Tongue (tissue), 2 donors: ENCODE measurements around the gene PRR5. TPM values are rescaled to one million over a fixed set of nuclear protein-coding genes. Genes with fewer than 3 reads are reported as not detected.
"Not testable (repeated sequence)": the region's sequence is repeated elsewhere in the genome, so short reads cannot be mapped to it uniquely, and the experiment has no call there.

ENCODE experiments used
- DNase-seq: peaks from one replicate; pipeline ENCODE4 v3.0.0-alpha.2; 2015
- total RNA-seq: library from RNA; depleted of rRNA; stranded (reverse); fragments of >200 nt; gene quantifications from one replicate; pipeline ENCODE4 v1.2.3, GENCODE V29; 2014

The PRR5 gene
- total RNA-seq, 1 donor from 2014 or later: 16.3 TPM

DNA sequence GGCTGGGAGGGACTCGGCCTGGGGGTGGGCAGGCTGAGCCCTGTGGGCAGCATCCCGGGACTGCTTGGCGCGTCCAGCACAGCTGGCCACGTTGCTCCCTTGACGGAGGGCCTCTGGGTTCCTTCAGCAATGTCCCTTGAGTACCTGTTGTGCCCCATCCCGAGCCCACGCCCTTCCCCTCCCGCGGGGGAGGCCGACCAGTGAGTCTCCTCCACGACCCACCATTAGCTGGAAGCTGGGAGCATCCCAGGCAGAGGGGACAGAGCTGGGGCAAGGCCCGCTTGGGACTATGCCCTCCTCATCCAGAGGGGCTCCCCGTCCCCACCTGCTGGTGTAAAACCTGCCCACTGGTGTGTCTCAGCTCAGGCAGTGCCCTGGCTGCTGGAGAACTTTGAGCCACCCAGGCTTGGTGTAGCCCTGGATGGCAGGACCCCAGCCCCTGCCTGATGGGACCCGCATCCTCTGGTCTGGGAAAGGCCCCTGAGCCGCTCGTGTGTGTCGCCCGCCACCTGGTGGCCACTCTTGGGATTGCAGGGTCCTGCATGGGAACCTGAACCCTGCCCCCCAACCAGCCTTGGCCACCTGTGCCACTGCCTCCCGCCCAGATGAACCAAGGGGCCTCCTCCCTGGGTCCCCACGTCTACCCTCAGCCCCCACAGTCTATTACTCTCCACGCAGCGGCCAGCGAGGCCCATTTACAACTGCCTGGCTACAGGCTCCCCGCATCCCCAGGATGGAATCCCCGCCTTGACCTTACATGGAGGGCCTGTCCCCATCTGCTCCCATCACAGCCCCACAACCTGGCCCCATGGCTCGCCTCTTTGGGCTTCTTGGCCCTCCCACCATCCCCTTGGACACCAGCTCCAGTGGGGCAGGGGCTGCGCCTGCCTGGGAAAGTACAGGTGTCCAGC, 33.8 kb downstream of the PRR5 start:
- DNase-seq: peak; percentile 81

DNA sequence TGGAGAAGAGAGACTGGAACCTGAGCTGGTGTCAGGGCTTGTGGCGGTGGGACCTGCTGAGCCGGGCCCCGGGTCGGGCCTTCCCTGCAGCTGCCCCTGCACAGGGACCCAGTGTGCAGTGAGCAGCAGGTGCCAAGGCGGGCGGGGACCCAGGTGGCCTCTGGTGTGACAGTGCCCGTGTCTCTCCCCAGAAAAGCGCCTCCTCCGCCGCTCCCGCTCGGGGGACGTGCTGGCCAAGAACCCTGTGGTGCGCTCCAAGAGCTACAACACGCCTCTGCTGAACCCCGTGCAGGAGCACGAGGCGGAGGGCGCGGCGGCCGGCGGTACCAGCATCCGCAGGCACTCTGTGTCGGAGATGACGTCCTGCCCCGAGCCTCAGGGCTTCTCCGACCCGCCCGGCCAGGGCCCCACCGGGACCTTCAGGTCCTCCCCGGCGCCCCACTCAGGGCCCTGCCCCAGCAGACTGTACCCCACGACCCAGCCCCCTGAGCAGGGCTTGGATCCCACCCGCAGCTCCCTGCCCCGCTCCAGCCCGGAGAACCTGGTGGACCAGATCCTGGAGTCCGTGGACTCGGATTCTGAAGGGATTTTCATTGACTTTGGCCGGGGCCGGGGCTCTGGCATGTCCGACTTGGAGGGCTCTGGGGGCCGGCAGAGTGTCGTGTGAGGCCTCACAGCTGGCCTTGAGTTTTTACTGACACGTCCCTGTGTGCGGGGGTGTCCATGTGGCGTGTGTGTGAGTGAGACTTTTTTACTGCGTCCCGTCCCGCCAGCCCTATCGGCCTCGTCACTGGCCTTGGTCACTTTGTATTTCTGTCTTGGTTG, 34.8 kb downstream of the PRR5 start:
- no peak for DNase-seq

DNA sequence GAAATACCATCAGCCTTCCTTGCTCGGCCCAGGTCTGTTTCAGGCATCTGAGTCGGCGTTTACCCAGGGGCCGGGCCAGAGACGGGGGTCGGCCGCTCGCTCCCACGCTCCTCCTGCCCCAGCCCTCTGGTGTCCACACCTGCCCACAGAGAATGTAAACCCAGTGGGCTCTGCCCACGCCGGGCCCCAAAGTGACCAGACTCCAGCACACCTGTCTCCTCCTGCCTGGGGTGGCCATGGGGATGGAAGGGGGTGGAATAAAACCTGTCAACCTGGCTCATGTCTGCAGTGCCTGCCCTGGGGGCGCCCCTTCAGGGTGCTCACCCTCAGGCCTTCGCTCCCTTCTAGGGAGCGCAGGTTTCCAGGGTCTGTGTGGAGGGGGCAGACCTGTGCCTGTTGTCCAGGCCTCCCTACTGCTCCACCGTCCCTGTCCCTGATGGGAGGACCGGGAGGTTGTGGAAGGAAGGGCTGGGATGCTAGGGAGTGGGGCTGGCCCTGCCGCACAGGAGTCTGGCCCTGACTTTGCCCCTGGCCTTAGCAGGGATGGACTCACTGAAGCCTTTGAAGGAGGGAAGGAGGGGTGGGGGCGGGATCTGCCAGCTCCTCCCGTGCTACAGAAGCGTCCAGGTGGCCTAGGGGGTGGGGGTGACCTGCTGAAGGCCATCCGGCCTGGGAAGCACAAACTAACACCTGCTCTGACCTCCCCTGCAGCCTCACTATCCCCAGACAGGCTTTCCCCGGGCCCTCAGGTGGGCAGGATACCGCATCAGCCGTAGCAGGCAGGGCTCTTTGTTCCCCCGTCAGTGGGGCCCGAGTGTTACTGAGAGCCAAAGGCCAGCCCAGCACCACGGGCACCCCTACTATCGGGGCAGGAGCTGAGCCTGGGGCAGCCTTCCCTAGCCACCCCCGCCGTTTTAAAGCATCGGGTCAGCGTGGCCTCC, 35.7 kb downstream of the PRR5 start:
- no peak for DNase-seq

DNA sequence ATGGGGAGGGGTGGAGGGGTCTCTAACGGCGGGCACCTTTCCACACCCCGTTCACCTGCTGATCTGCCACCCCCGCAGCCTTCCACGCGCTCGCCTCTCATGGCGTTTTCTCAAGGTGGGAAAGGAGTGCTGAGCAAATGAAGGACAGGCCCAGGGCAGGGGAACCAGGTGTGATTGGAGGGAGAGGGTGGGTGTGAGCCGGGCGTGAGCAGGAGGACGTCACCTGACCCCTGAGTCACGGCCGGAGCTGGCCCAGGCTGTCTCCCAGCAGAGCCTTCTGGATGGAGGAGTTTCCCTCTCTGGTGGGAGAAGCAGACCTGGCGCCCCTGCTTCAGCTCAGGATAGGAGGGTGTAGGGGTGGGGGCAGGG, 36.3 kb downstream of the PRR5 start:
- no peak for DNase-seq

DNA sequence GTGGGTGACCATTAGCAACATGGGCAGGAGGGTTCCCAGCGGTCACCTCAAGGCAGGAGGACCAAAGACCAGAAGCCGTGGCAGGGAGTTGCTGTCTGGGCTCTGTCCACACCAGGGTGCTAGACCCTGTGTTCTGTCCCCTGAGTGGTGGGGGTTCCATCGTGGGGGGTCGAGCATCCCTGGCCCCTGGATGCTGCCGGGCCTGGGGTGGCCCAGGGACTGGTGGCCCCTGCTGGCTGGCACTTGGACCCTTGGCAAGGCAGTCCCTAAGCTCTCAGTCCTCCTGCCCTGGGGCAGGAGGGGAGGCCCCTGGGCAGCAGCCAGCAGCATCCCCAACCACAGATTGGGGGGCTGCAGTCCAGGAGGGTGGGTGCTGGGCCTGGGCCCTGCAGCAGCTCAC, 37.0 kb downstream of the PRR5 start:
- DNase-seq: no peak

DNA sequence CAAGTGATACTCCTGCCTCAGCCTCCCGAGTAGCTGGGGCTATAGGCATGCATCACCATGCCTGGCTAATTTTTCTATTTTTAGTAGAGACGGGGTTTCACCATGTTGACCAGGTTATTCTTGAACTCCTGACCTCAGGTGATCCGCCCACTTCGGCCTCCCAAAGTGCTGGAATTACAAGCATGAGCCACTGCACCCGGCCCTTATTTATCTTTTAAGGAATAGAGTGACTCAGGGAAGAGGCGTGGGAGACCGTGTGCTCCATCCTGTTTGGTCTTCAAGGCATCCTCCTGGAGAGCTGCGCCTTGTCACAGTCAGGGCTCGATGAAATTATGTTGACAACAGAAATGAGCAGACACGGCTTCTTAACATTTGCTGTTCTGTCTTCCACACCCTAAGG, 37.7 kb downstream of the PRR5 start:
- DNase-seq: not testable (repeated sequence)

DNA sequence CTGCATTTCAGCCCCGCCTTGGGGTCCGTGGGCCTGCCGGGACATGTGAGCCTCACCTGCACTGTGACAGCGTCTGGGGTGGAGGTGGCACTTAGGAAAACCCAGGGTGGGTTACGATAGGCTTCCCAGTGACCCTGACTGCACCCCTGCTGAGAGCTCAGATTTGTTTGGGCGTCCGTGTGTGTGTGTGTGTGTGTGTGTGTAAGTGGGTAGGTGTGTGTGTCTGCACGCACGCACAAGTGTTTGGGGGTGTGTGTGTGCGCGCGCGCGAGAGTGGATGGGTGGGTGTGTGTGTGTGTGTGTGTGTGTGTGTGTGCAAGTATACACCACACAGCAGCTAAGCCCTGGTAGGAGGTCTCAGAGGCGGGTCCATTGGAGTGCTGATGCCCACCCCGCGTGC, 38.3 kb downstream of the PRR5 start:
- DNase-seq: no peak

DNA sequence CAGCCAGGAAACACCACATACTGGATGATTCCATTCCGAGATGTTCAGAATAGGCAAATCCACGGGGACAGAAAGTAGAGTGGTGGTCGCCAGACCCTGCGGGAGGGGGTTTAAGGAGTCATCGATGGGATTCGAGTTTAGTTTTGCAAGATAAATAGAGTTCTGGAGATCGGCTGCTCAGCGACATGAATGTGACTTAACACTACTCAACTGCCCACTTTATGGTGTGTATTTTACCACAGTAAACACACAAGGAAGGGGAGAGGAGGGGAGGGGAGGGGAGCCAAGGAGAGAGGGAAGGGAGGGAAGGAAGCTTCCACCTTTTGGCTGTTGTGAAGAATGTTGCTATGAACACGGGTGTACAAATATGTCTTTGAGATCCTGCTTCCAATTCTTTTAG, 39.9 kb downstream of the PRR5 start:
- DNase-seq: no peak

DNA sequence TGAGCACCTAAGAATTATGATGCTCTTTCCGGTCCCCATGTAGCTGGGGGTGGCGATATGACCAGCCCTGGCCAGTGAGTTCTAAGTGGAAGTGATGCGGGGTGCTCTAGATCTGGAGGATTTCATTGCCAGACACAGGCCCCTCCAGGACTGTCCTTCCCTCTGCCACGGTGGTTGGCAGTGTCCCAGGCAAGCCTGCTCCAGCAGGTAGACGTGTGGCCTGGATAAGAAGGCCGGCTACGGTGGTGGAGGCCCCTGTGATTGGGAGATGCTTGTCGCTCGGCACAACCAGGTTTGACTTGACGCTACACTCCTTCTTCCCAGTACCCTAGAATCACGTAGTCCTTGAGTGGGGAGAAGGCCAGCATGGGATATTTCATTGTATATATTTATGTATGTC, 41.2 kb downstream of the PRR5 start:
- no peak for DNase-seq

DNA sequence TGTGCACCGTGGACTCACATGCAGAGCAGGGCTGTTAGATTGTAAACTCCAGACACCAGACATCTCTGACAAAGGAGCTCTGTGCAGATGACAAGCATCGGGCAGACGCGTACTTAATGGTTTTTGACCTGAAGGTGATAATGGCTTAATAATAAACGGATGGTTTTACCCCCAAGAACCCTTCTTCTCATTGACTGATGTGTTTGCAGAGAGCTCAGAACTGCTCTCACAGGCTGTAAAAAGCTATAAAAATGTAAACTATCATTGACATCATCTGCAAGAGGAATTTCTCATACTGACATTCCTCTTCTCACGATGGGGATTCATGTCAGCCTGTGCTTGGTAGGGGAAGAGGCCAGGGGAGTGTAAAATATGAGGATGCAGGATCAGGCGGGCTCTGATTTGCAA, 41.8 kb downstream of the PRR5 start:
- DNase-seq: no peak

DNA sequence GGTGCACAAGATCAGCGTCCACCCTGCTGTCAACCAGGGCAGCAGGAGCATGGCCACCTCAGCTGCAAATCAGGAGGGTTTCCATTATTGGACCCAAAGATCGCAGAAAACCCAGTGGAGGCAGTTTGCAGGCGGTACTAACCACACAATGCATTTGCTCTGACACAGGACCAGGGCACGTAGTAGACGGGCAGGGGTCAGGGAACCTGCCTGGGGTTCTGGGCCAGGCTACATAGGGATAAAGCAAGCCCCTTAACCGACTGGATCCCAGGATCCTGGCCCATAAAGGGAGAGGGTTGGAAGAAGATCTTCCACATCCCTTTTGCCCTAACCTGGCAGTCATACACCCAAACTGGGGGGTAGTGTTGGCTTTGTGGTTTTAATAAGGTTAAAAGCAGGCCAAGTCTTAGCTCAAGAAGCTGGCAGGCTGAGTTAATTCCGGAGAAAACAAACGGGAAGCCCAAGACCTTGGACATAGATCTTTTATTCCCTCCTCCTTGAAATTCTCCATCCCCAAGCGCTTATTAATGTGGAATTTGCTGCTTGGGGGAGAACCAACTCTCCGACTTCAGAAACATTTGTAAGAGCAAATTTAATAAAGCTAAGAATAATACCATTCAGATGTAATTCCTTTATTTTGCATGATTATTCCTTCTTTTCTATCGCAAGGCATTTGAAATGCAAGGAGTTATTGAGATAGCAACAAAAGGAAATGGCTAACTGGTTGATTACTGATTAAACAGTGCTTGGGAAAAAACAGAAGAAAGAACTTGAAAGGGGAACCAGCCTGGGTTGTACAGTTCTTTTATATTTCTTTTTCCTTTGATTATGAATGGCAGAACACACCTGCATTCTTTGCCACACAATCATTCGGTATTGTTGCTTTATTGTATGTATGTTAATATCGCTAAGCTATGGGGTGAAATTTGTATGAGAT, 44.1 kb downstream of the PRR5 start:
- DNase-seq: no peak

DNA sequence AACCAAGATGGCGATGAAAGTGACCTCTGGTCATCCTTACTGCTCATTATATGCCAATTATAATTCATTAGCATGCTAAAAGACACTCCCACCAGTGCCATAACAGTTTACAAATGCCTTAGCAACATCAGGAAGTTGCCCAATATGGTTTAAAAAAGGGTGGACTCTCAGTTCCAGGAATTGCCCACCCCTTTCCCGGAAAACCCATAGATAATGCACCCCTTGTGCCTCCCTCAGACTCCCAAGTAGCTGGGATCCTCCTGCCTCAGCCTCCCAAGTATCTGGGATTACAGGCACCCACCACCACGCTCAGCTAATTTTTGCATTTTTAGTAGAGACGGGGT, 45.8 kb downstream of the PRR5 start:
- not testable (repeated sequence) for DNase-seq

DNA sequence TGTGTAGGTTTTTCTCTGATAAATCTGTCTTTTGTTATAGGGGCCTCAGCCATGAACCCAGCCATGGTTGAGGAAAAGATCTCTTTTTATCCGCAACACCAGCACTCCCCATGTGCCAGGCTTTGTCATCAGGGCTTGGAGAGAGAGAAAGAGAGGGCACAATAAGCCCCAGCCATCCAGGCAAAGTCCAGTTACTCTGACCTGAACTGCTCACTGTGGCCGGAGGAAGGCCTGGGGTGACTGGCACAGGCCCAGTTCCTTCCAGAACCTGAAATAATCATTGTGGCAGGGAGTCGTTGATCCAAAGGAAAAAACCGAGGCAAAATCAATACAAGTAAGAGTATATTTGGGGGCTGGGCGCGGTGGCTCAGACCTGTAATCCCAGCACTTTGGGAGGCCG, 46.5 kb downstream of the PRR5 start:
- no peak for DNase-seq

DNA sequence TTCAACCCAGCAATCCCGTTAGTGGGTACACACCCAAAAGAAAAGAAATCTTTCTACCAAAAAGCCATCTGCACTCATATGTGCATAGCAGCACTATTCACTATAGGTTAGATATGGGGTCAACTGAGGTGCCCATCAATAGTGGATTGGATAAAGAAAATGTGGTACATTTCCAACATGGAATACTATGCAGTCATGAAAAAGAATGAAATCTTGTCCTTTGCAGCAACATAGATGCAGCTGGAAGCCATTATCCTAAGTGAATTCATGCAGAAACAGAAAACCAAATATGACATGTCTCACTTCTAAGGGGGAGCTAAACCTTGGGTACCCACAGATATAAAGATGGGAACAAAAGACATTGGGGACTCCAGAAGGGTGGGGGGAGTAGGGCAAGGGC, 48.5 kb downstream of the PRR5 start:
- DNase-seq: no peak

DNA sequence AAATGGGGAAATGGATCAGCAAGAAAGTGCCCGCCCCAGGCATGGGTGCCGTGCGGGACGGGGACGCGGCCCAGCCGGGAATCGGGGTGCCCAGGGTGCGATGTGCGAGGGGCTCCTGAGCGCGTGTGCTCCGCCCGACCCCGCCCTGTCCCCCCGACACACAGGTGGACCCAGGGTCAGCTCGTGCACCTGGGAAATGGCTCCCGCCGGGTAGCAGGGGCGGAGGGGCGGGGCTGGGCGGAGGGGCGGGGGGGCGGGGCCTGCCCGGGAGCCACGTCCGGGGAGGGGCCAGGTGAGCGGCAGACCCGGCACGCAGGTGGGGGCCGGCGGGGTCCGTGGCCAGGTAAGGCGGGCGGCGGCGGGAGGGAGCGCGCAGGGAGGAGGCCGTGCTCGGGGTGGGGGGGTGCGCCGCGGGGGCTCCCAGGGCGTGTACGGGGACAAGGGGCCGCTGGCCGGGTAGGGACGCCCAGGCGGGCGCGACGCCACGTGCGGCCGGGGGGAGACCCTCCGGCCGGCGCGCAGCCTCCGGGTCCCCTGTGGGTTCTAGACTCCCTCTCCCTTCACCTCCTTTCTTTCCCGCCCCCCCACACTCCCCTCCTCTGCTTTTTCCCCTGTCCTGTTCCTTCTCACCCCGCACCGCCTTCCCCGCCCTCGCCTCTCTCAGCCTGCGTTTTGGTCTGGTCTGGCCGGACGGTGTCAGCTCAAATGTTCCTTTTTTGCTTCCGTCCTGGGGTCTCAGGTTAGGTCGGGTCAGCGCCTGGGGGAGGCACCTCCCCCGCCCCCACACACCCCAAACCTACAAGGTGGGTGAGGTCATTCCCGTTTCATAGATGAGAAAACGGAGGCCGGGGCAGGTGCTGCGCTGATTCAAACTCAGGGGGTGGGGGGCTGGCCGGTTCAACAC, 50.5 kb downstream of the PRR5 start, which contains the start of gene ARHGAP8:
Gene ARHGAP8, plus strand, starts transcription at position 291 of the 904 bp plus-strand sequence. CDS start 33,953 bp downstream, outside the sequence.
- DNase-seq: no peak

DNA sequence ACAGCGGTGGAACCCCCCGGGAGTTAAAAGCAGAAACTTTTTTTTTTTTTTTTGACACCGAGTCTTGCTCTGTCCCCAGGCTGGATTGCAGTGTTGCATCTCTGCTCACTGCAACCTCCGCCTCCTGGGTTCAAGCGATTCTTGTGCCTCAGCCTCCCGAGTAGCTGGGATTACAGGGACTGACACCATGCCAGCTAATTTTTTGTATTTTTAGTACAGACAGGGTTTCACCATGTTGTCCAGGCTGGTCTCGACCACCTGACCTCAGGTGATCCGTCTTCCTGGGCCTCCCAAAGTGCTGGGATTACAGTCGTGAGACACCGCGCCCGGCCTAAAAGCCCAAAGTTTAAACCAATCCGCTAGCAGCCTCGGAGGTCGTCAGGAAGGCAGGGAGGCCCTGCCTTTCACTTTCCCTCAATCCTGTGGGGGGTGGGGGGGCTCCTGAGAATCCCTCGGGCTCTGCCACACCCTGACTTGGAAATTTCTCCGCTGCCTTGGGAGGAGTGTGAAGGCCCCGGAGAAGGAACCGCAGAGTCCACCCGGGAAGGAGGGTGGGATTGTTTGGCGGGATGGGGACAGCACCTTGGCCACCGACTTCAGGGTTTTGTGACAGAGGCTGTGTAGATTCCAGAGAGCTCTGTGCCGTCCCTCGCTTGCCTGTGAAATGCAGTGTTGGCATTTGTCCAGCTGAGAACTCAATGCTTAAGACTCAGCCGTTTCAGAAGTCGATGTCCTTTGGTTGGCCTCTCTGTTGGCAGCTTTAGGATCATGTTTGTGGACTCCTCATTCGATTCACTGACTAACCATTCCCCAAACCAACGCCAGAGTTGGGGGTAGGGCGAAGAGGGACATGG, 51.4 kb downstream of the PRR5 start:
- peak; percentile 93 for DNase-seq

DNA sequence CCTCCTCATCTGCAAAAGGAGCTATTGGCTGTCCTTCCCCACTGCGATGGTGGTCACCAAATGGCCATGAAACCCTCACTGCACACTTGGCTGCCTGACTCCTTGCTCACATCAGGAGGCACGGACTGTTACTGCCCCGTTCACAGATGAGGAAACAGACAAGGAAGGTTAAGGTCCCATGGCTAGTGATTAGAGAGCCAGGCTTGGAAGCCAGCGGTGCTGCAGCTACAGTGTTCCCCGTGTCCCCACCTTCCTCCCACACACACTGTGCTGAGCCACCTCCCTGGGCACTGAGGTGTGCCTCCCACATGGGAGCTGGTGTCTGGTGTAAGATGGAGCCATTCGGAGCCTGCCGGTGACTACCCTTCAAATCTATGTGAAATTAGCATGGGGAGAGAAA, 53.0 kb downstream of the PRR5 start:
- no peak for DNase-seq

DNA sequence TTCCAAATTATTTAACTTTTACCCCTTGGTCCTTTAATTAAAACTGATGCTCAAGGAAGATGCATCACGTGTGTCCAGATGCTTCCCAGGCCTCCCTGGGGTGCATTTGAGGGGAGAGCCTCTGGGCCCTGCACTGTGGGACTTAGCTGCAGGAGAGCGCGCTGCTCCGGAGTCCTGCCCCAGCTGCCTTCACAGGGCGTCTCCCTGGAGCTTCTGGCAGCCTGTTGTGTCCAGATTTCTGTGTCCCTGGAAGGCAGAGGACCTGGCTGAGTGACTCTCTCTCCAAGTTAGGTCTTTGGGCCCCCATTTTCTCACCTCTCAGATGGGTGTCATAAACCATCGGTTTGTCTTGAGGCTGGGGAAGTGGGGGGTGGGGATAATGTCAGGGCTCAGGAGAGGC, 53.4 kb downstream of the PRR5 start:
- no peak for DNase-seq

DNA sequence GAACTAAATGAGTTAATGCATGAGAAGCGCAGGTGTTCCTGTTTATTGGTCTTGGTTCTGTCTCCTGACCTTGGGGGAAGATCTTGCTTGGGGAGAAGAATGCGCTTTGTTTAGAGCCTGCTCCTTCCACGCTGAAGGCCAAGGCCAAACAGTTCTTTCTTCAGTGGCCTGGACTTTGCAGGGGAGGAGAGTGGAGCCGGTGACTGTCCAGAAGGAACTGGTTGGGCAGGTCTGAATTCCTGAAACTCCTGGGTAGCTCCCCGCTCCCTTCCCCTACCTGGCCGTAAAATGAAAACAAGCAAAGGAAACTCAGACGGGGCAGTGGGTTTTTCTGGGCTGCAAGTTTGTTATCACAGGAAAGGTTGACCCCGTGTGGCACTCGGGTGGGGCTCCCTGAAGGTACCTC, 54.0 kb downstream of the PRR5 start:
- no peak for DNase-seq
